Measurements from ENCODE around the gene BTBD6.

The BTBD6 gene

GRCh38 chr14:105247715-105248367 is 492 bp upstream of the BTBD6 start:
- no peak for TF ChIP-seq POLR2AphosphoS5 (IDR thresholded peaks at IDR 0.05; ENCODE audit: low read depth, low read length)
- TF ChIP-seq REST (IDR thresholded peaks at IDR 0.05; ENCODE audit: insufficient read depth in 1 of 2, low read depth in 2 of 2, low read length in 2 of 2), result no peak
- TF ChIP-seq FOXP2 (optimal IDR thresholded peaks at IDR 0.05; ENCODE audit: borderline replicate concordance, extremely low read depth, extremely low read length, insufficient read depth), result no peak
- no peak for TF ChIP-seq SIN3A (IDR thresholded peaks at IDR 0.05; ENCODE audit: borderline replicate concordance, insufficient read depth, low read length)
- TF ChIP-seq TAF1 (IDR thresholded peaks at IDR 0.05; ENCODE audit: borderline replicate concordance, insufficient read depth, low read length), result no peak

- TF ChIP-seq POLR2AphosphoS5 (IDR thresholded peaks at IDR 0.05; ENCODE audit: low read depth, low read length) (no peak), REST (IDR thresholded peaks at IDR 0.05; ENCODE audit: insufficient read depth in 1 of 2, low read depth in 2 of 2, low read length in 2 of 2) (no peak), SIN3A (IDR thresholded peaks at IDR 0.05; ENCODE audit: borderline replicate concordance, insufficient read depth, low read length) (no peak)
Measured at GRCh38 chr14:105249182-105250007, 1.1 kb downstream of the BTBD6 start.

- TF ChIP-seq FOXP2 (optimal IDR thresholded peaks at IDR 0.05; ENCODE audit: borderline replicate concordance, extremely low read depth, extremely low read length, insufficient read depth), result no peak
- TF ChIP-seq SIN3A (IDR thresholded peaks at IDR 0.05; ENCODE audit: borderline replicate concordance, insufficient read depth, low read length), result no peak
- no peak for TF ChIP-seq REST (IDR thresholded peaks at IDR 0.05; ENCODE audit: insufficient read depth in 1 of 2, low read depth in 2 of 2, low read length in 2 of 2)
- TF ChIP-seq POLR2AphosphoS5 (IDR thresholded peaks at IDR 0.05; ENCODE audit: low read depth, low read length), result no peak
- no peak for TF ChIP-seq TAF1 (IDR thresholded peaks at IDR 0.05; ENCODE audit: borderline replicate concordance, insufficient read depth, low read length)
Measured at GRCh38 chr14:105250008-105250366, 1.7 kb downstream of the BTBD6 start.

GRCh38 chr14:105250986-105251385 is 2.7 kb downstream of the BTBD6 start:
- TF ChIP-seq SIN3A (IDR thresholded peaks at IDR 0.05; ENCODE audit: borderline replicate concordance, insufficient read depth, low read length) (no peak), POLR2AphosphoS5 (IDR thresholded peaks at IDR 0.05; ENCODE audit: low read depth, low read length) (no peak), FOXP2 (optimal IDR thresholded peaks at IDR 0.05; ENCODE audit: borderline replicate concordance, extremely low read depth, extremely low read length, insufficient read depth) (no peak), TAF1 (IDR thresholded peaks at IDR 0.05; ENCODE audit: borderline replicate concordance, insufficient read depth, low read length) (no peak), REST (IDR thresholded peaks at IDR 0.05; ENCODE audit: insufficient read depth in 1 of 2, low read depth in 2 of 2, low read length in 2 of 2) (no peak)
